Measurements from ENCODE around the gene ZNF524.
A peak's percentile ranks its signal among the peaks of the same experiment; 100 is the strongest.

ZNF524 gene

GRCh38 chr19:55624109-55625003, 24.3 kb downstream of the ZNF524 start, which contains the start of gene ZNF784:
ZNF784 (minus strand) TSS chr19:55624566; CDS start chr19:55624561, 5 bp downstream.
- FAIRE-seq: peak; percentile 98
- TF ChIP-seq POU2F2 (IDR thresholded peaks at IDR 0.05; ENCODE audit: low read depth, low read length): peak; percentile 63; the same call in 1 of the 2 replicates
- TF ChIP-seq TAF1 (IDR thresholded peaks at IDR 0.05; ENCODE audit: low read depth, low read length): peak; percentile 86
- peak; percentile 71 for TF ChIP-seq POLR2A (IDR thresholded peaks at IDR 0.05; ENCODE audit: low read depth, low read length)
- no peak for TF ChIP-seq PAX5 (IDR thresholded peaks at IDR 0.05; ENCODE audit: insufficient read depth, low read length, severe bottlenecking)
- TF ChIP-seq SPI1 (IDR thresholded peaks at IDR 0.05; ENCODE audit: low read depth, low read length): no peak
- peak; percentile 36; the same call in 1 of the 2 replicates for TF ChIP-seq POLR2AphosphoS5 (IDR thresholded peaks at IDR 0.05; ENCODE audit: low read depth, low read length)

GRCh38 chr19:55625004-55625326, 24.9 kb downstream of the ZNF524 start:
- no peak for TF ChIP-seq POU2F2 (IDR thresholded peaks at IDR 0.05; ENCODE audit: low read depth, low read length)
- no peak for TF ChIP-seq SPI1 (IDR thresholded peaks at IDR 0.05; ENCODE audit: low read depth, low read length)
- no peak for TF ChIP-seq POLR2A (IDR thresholded peaks at IDR 0.05; ENCODE audit: low read depth, low read length)
- TF ChIP-seq POLR2AphosphoS5 (IDR thresholded peaks at IDR 0.05; ENCODE audit: low read depth, low read length): no peak
- no peak for TF ChIP-seq TAF1 (IDR thresholded peaks at IDR 0.05; ENCODE audit: low read depth, low read length)
- TF ChIP-seq PAX5 (IDR thresholded peaks at IDR 0.05; ENCODE audit: insufficient read depth, low read length, severe bottlenecking): no peak
- FAIRE-seq (no peak), DNase-seq (ENCODE audit: insufficient read length, low spot score) (no peak)

More at GRCh38 chr19:55624109-55625003, 24.3 kb downstream of the ZNF524 start, which contains the start of gene ZNF784:
- peak; percentile 89 for DNase-seq (ENCODE audit: insufficient read length, low spot score)

- DNase-seq (ENCODE audit: insufficient read length, low spot score) (no peak), FAIRE-seq (no peak)
- TF ChIP-seq SPI1 (IDR thresholded peaks at IDR 0.05; ENCODE audit: low read depth, low read length) (no peak), POLR2A (IDR thresholded peaks at IDR 0.05; ENCODE audit: low read depth, low read length) (no peak), POU2F2 (IDR thresholded peaks at IDR 0.05; ENCODE audit: low read depth, low read length) (no peak), PAX5 (IDR thresholded peaks at IDR 0.05; ENCODE audit: insufficient read depth, low read length, severe bottlenecking) (no peak), TAF1 (IDR thresholded peaks at IDR 0.05; ENCODE audit: low read depth, low read length) (no peak), POLR2AphosphoS5 (IDR thresholded peaks at IDR 0.05; ENCODE audit: low read depth, low read length) (no peak)
These were observed 26.3 kb downstream of the ZNF524 start for GRCh38 chr19:55626350-55626749.

GRCh38 chr19:55632463-55632834, 32.4 kb downstream of the ZNF524 start:
- no peak for DNase-seq (ENCODE audit: insufficient read length, low spot score)
- FAIRE-seq: peak; percentile 89
- TF ChIP-seq POLR2AphosphoS5 (IDR thresholded peaks at IDR 0.05; ENCODE audit: low read depth, low read length) (no peak), POU2F2 (IDR thresholded peaks at IDR 0.05; ENCODE audit: low read depth, low read length) (no peak), PAX5 (IDR thresholded peaks at IDR 0.05; ENCODE audit: insufficient read depth, low read length, severe bottlenecking) (no peak), SPI1 (IDR thresholded peaks at IDR 0.05; ENCODE audit: low read depth, low read length) (no peak), TAF1 (IDR thresholded peaks at IDR 0.05; ENCODE audit: low read depth, low read length) (no peak), POLR2A (IDR thresholded peaks at IDR 0.05; ENCODE audit: low read depth, low read length) (no peak)

GRCh38 chr19:55633861-55634260, 33.8 kb downstream of the ZNF524 start:
- TF ChIP-seq TAF1 (IDR thresholded peaks at IDR 0.05; ENCODE audit: low read depth, low read length): no peak
- no peak for TF ChIP-seq SPI1 (IDR thresholded peaks at IDR 0.05; ENCODE audit: low read depth, low read length)
- no peak for TF ChIP-seq PAX5 (IDR thresholded peaks at IDR 0.05; ENCODE audit: insufficient read depth, low read length, severe bottlenecking)
- TF ChIP-seq POLR2A (IDR thresholded peaks at IDR 0.05; ENCODE audit: low read depth, low read length): no peak
- TF ChIP-seq POLR2AphosphoS5 (IDR thresholded peaks at IDR 0.05; ENCODE audit: low read depth, low read length): no peak
- no peak for TF ChIP-seq POU2F2 (IDR thresholded peaks at IDR 0.05; ENCODE audit: low read depth, low read length)
- no peak for FAIRE-seq

GRCh38 chr19:55635334-55635717, 35.2 kb downstream of the ZNF524 start:
- DNase-seq (ENCODE audit: insufficient read length, low spot score): no peak
- FAIRE-seq: no peak
- no peak for TF ChIP-seq POLR2A (IDR thresholded peaks at IDR 0.05; ENCODE audit: low read depth, low read length)
- peak; percentile 18; the same call in 1 of the 2 replicates for TF ChIP-seq POU2F2 (IDR thresholded peaks at IDR 0.05; ENCODE audit: low read depth, low read length)
- no peak for TF ChIP-seq SPI1 (IDR thresholded peaks at IDR 0.05; ENCODE audit: low read depth, low read length)
- TF ChIP-seq PAX5 (IDR thresholded peaks at IDR 0.05; ENCODE audit: insufficient read depth, low read length, severe bottlenecking): no peak
- no peak for TF ChIP-seq POLR2AphosphoS5 (IDR thresholded peaks at IDR 0.05; ENCODE audit: low read depth, low read length)
- no peak for TF ChIP-seq TAF1 (IDR thresholded peaks at IDR 0.05; ENCODE audit: low read depth, low read length)

More at GRCh38 chr19:55633861-55634260, 33.8 kb downstream of the ZNF524 start:
- no peak for DNase-seq (ENCODE audit: insufficient read length, low spot score)

GRCh38 chr19:55635856-55636440, 35.9 kb downstream of the ZNF524 start:
- FAIRE-seq: no peak
- TF ChIP-seq POU2F2 (IDR thresholded peaks at IDR 0.05; ENCODE audit: low read depth, low read length) (no peak; the same call in 1 of the 2 replicates), POLR2A (IDR thresholded peaks at IDR 0.05; ENCODE audit: low read depth, low read length) (peak; percentile 64; the same call in 1 of the 2 replicates), PAX5 (IDR thresholded peaks at IDR 0.05; ENCODE audit: insufficient read depth, low read length, severe bottlenecking) (no peak), TAF1 (IDR thresholded peaks at IDR 0.05; ENCODE audit: low read depth, low read length) (no peak), SPI1 (IDR thresholded peaks at IDR 0.05; ENCODE audit: low read depth, low read length) (0 out of 2 replicates have a peak, but pooled peaks have one; percentile 24), POLR2AphosphoS5 (IDR thresholded peaks at IDR 0.05; ENCODE audit: low read depth, low read length) (peak; percentile 63)

GRCh38 chr19:55636723-55637122, 36.6 kb downstream of the ZNF524 start:
- no peak for DNase-seq (ENCODE audit: insufficient read length, low spot score)
- no peak for TF ChIP-seq POU2F2 (IDR thresholded peaks at IDR 0.05; ENCODE audit: low read depth, low read length)
- TF ChIP-seq POLR2A (IDR thresholded peaks at IDR 0.05; ENCODE audit: low read depth, low read length): no peak
- FAIRE-seq: no peak

More at GRCh38 chr19:55635856-55636440, 35.9 kb downstream of the ZNF524 start:
- no peak for DNase-seq (ENCODE audit: insufficient read length, low spot score)

GRCh38 chr19:55637534-55637933, 37.4 kb downstream of the ZNF524 start:
- no peak for DNase-seq (ENCODE audit: insufficient read length, low spot score)
- TF ChIP-seq POLR2AphosphoS5 (IDR thresholded peaks at IDR 0.05; ENCODE audit: low read depth, low read length) (no peak), PAX5 (IDR thresholded peaks at IDR 0.05; ENCODE audit: insufficient read depth, low read length, severe bottlenecking) (no peak), POU2F2 (IDR thresholded peaks at IDR 0.05; ENCODE audit: low read depth, low read length) (no peak), POLR2A (IDR thresholded peaks at IDR 0.05; ENCODE audit: low read depth, low read length) (no peak; the same call in 1 of the 2 replicates), SPI1 (IDR thresholded peaks at IDR 0.05; ENCODE audit: low read depth, low read length) (no peak), TAF1 (IDR thresholded peaks at IDR 0.05; ENCODE audit: low read depth, low read length) (no peak)
- no peak for FAIRE-seq
